Right atrium auricular region (tissue), 2 donors: ENCODE measurements around the gene CRB3. TPM values are rescaled to one million over a fixed set of nuclear protein-coding genes. Genes with fewer than 3 reads are reported as not detected.
A peak's percentile ranks its signal among the peaks of the same experiment; 100 is the strongest.

Experiments used
- DNase-seq: peaks from one replicate; pipeline ENCODE4 v3.0.0-alpha.2; 2019; ENCODE audit warnings: low spot score
- H3K27ac ChIP-seq, 2 donors: fragments of 200-600 bp; sonication (generic); 1 replicate in 1 of 2; 2 replicates in 1 of 2; pipeline ENCODE4 v1.5.1; 2016 to 2019
- H3K27me3 ChIP-seq, 2 donors: fragments of 200-600 bp; sonication (generic); one replicate each; pipeline versions ENCODE4 v1.5.1 to v1.6.0; 2017 to 2019
- H3K36me3 ChIP-seq: fragments of 200-600 bp; sonication (generic); one replicate; pipeline ENCODE4 v1.5.1; 2016
- H3K4me1 ChIP-seq, 2 donors: fragments of 200-600 bp; sonication (generic); one replicate each; pipeline versions ENCODE4 v1.5.1 to v1.6.0; 2017 to 2019
- H3K4me3 ChIP-seq, 2 donors: fragments of 200-600 bp; sonication (generic); 1 replicate in 1 of 2; 2 replicates in 1 of 2; pipeline ENCODE4 v1.5.1; 2017 to 2019; ENCODE audit warnings: mild to moderate bottlenecking in 1 of 2, moderate library complexity in 1 of 2
- H3K9me3 ChIP-seq, 2 donors: fragments of 200-600 bp; sonication (generic); one replicate each; pipeline ENCODE4 v1.5.1; 2019
- CTCF ChIP-seq, 2 donors: fragments of 200-600 bp; sonication (generic); IDR thresholded peaks; one replicate each; pipeline ENCODE4 v1.5.1; 2019; ENCODE audit warnings: antibody characterized with exemption in 2 of 2
- total RNA-seq, 2 donors: library from RNA; depleted of rRNA; stranded (reverse); fragments of >200 nt; gene quantifications; one replicate each; pipeline ENCODE4 v1.1.0, GENCODE V29; 2016

Gene CRB3
- total RNA-seq, 2 donors from 2014 or later, result 0.33 to 2.5 TPM

GRCh38 chr19:6459262-6460098, 4.6 kb upstream of the CRB3 start, which contains the start of gene SLC25A23:
TSS of gene SLC25A23 (minus strand) at chr19:6459792. CDS start at chr19:6459628, 164 bp downstream.
- no peak for TF ChIP-seq CTCF (IDR thresholded peaks at IDR 0.05)
- Histone ChIP-seq H3K36me3 (peaks cover 16% of the 10 kb centered on the region), H3K4me1 (peaks cover 0 to 26% of the 10 kb centered on the region in 2 donors), H3K9me3 (peaks cover 0 to 4% of the 10 kb centered on the region in 2 donors), H3K27ac (peak within 1 kb of the TSS; percentile 81 to 83), H3K27me3 (peaks cover 5 to 8% of the 10 kb centered on the region in 2 donors), H3K4me3 (peak within 1 kb of the TSS; percentile 55 to 68)
- peak; percentile 62 for DNase-seq

GRCh38 chr19:6460099-6460884, 3.8 kb upstream of the CRB3 start:
- peak overlapping the region; percentile 55 to 68 for H3K4me3 ChIP-seq
- peak; percentile 38 to 72 for TF ChIP-seq CTCF (IDR thresholded peaks at IDR 0.05)
- H3K27ac ChIP-seq, result peak overlapping the region; percentile 81 to 83
- H3K27me3 ChIP-seq, result peaks cover 5 to 10% of the 10 kb centered on the region in 2 donors
- H3K9me3 ChIP-seq, result no peaks in the 10 kb centered on the region
- H3K36me3 ChIP-seq, result peaks cover 8% of the 10 kb centered on the region
- peak; percentile 95 for DNase-seq
- H3K4me1 ChIP-seq, result peaks cover 0 to 27% of the 10 kb centered on the region in 2 donors

GRCh38 chr19:6465006-6465405, 935 bp downstream of the CRB3 start:
- H3K27ac ChIP-seq, result no peak overlapping the region
- peaks cover 5 to 10% of the 10 kb centered on the region in 2 donors for H3K27me3 ChIP-seq
- H3K9me3 ChIP-seq, result no peaks in the 10 kb centered on the region
- no peak for DNase-seq
- TF ChIP-seq CTCF (IDR thresholded peaks at IDR 0.05), result no peak
- H3K36me3 ChIP-seq, result no peaks in the 10 kb centered on the region
- no peak overlapping the region for H3K4me3 ChIP-seq
- H3K4me1 ChIP-seq, result peaks cover 0 to 11% of the 10 kb centered on the region in 2 donors

GRCh38 chr19:6465663-6466062, 1.6 kb downstream of the CRB3 start:
- TF ChIP-seq CTCF (IDR thresholded peaks at IDR 0.05), result no peak
- peaks cover 5 to 10% of the 10 kb centered on the region in 2 donors for H3K27me3 ChIP-seq
- DNase-seq, result no peak
- H3K36me3 ChIP-seq, result no peaks in the 10 kb centered on the region
- peaks cover 0 to 11% of the 10 kb centered on the region in 2 donors for H3K4me1 ChIP-seq
- no peak overlapping the region for H3K27ac ChIP-seq
- H3K9me3 ChIP-seq, result no peaks in the 10 kb centered on the region
- no peak overlapping the region for H3K4me3 ChIP-seq

GRCh38 chr19:6466526-6467248, 2.6 kb downstream of the CRB3 start:
- no peak for TF ChIP-seq CTCF (IDR thresholded peaks at IDR 0.05)
- no peak for DNase-seq
- no peak overlapping the region for H3K27ac ChIP-seq
- no peaks in the 10 kb centered on the region for H3K36me3 ChIP-seq
- H3K4me1 ChIP-seq, result peaks cover 0 to 8% of the 10 kb centered on the region in 2 donors
- no peak overlapping the region for H3K4me3 ChIP-seq
- peaks cover 5 to 10% of the 10 kb centered on the region in 2 donors for H3K27me3 ChIP-seq
- H3K9me3 ChIP-seq, result no peaks in the 10 kb centered on the region
